Osteocyte (in vitro differentiated cells): ENCODE results near the gene SNTG2. TPM values are rescaled to one million over a fixed set of nuclear protein-coding genes. Genes with fewer than 3 reads are reported as not detected.

ENCODE experiments used
- DNase-seq: peaks from one replicate; pipeline ENCODE4 v3.0.0; 2021; ENCODE audit warnings: mixed read lengths; ENCODE audit not compliant: unreplicated experiment; ENCODE audit errors: extremely low spot score
- H3K27ac Mint-ChIP-seq: one replicate; pipeline ENCODE4 v1.8.0; 2021; ENCODE audit warnings: mild to moderate bottlenecking, mixed read lengths; ENCODE audit not compliant: unreplicated experiment
- H3K27me3 Mint-ChIP-seq: one replicate; pipeline ENCODE4 v1.8.0; 2021; ENCODE audit warnings: mixed read lengths; ENCODE audit not compliant: unreplicated experiment
- H3K36me3 Mint-ChIP-seq: one replicate; pipeline ENCODE4 v1.8.0; 2021; ENCODE audit warnings: mixed read lengths; ENCODE audit not compliant: unreplicated experiment
- H3K4me1 Mint-ChIP-seq: one replicate; pipeline ENCODE4 v1.8.0; 2021; ENCODE audit warnings: mixed read lengths; ENCODE audit not compliant: unreplicated experiment
- H3K4me3 Mint-ChIP-seq: one replicate; pipeline ENCODE4 v1.8.0; 2021; ENCODE audit warnings: mild to moderate bottlenecking, moderate library complexity, mixed read lengths; ENCODE audit not compliant: unreplicated experiment
- H3K9me3 Mint-ChIP-seq: one replicate; pipeline ENCODE4 v1.8.0; 2021; ENCODE audit warnings: mixed read lengths; ENCODE audit not compliant: unreplicated experiment
- CTCF ChIP-seq: fragments of 200-600 bp; sonication (generic); IDR thresholded peaks from 2 replicates; pipeline ENCODE4 v1.5.0; 2021; ENCODE audit warnings: antibody characterized with exemption, mild to moderate bottlenecking, moderate library complexity
- total RNA-seq: library from RNA; stranded (reverse); gene quantifications from 2 replicates; pipeline ENCODE4 v1.2.1, GENCODE V29; 2021

Gene SNTG2
- total RNA-seq, 1 donor from 2014 or later: not detected

GRCh38 chr2:920999-921398 is 29.6 kb upstream of the SNTG2 start:
- H3K9me3 Mint-ChIP-seq: no peaks in the 10 kb centered on the region

GRCh38 chr2:922185-922584 is 28.5 kb upstream of the SNTG2 start:
- no peak for TF ChIP-seq CTCF
- no peak for DNase-seq
- H3K4me3 Mint-ChIP-seq: no peak overlapping the region
- no peaks in the 10 kb centered on the region for H3K36me3 Mint-ChIP-seq
- no peaks in the 10 kb centered on the region for H3K4me1 Mint-ChIP-seq
- no peak overlapping the region for H3K27ac Mint-ChIP-seq
- no peaks in the 10 kb centered on the region for H3K9me3 Mint-ChIP-seq
- peaks cover 5% of the 10 kb centered on the region for H3K27me3 Mint-ChIP-seq

More at GRCh38 chr2:920999-921398, 29.6 kb upstream of the SNTG2 start:
- no peak for DNase-seq
- Mint-ChIP-seq H3K4me1 (no peaks in the 10 kb centered on the region), H3K36me3 (no peaks in the 10 kb centered on the region), H3K4me3 (no peak overlapping the region), H3K27me3 (peaks cover 5% of the 10 kb centered on the region), H3K27ac (no peak overlapping the region)
- no peak for TF ChIP-seq CTCF

GRCh38 chr2:923832-924601 is 26.6 kb upstream of the SNTG2 start:
- no peaks in the 10 kb centered on the region for H3K36me3 Mint-ChIP-seq
- TF ChIP-seq CTCF: no peak
- no peaks in the 10 kb centered on the region for H3K4me1 Mint-ChIP-seq
- H3K27ac Mint-ChIP-seq: no peak overlapping the region
- peaks cover 5% of the 10 kb centered on the region for H3K27me3 Mint-ChIP-seq
- H3K4me3 Mint-ChIP-seq: no peak overlapping the region
- no peaks in the 10 kb centered on the region for H3K9me3 Mint-ChIP-seq
- DNase-seq: no peak

GRCh38 chr2:924701-925100 is 25.9 kb upstream of the SNTG2 start:
- no peak for DNase-seq
- Mint-ChIP-seq H3K4me3 (no peak overlapping the region), H3K27me3 (peaks cover 5% of the 10 kb centered on the region), H3K9me3 (no peaks in the 10 kb centered on the region), H3K36me3 (no peaks in the 10 kb centered on the region), H3K4me1 (no peaks in the 10 kb centered on the region), H3K27ac (no peak overlapping the region)
- no peak for TF ChIP-seq CTCF

- H3K36me3 Mint-ChIP-seq: no peaks in the 10 kb centered on the region
- no peak for TF ChIP-seq CTCF
- H3K27me3 Mint-ChIP-seq: peaks cover 5% of the 10 kb centered on the region
- H3K9me3 Mint-ChIP-seq: no peaks in the 10 kb centered on the region
- no peaks in the 10 kb centered on the region for H3K4me1 Mint-ChIP-seq
- DNase-seq: no peak
- no peak overlapping the region for H3K27ac Mint-ChIP-seq
- H3K4me3 Mint-ChIP-seq: no peak overlapping the region
Observed at GRCh38 chr2:925309-925708, 25.3 kb upstream of the SNTG2 start.
